Erythroblast (primary cell): ENCODE results near the gene PTPRN2.

Experiments
- GATA1 ChIP-seq: IDR thresholded peaks from 2 replicates; pipeline ENCODE4 v1.6.1; 2011; ENCODE audit warnings: low read depth, mild to moderate bottlenecking, control low read depth, low read length, moderate library complexity
- POLR2A ChIP-seq: IDR thresholded peaks from 2 replicates; pipeline ENCODE4 v1.6.1; 2011; ENCODE audit warnings: mild to moderate bottlenecking, low read length

DNA sequence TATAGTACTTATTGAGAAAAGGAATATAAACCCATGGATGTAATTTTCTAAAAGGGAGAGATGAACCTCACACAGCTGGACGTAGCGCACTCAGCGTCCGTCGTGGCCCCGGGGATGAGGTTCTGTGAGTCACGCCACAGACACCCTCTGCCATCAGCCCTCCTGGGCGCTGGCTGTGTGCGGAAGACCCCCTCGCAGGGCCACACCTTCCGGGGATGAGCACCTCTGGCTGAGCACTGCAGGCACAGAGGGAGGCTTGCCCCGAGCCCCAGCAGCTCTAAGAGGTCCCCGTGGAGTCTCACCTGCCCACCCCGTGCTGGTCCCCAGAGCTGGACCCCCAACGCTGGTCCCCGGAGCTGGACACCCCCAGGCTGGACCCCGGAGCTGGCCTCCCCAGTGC, 215.8 kb downstream of the PTPRN2 start:
- no peak for TF ChIP-seq POLR2A
- no peak for TF ChIP-seq GATA1
